NCI-H2029 treated with DMSO at 0.1 percent for 48 hours (cell line): ENCODE results near the gene GOLGA6L10.
"Not testable (repeated sequence)": the region's sequence is repeated elsewhere in the genome, so short reads cannot be mapped to it uniquely, and the experiment has no call there.

Source experiments
- DNase-seq: peaks from one replicate; lab custom pipeline; 2025; lab: John Stamatoyannopoulos, UW

GOLGA6L10 gene

DNA sequence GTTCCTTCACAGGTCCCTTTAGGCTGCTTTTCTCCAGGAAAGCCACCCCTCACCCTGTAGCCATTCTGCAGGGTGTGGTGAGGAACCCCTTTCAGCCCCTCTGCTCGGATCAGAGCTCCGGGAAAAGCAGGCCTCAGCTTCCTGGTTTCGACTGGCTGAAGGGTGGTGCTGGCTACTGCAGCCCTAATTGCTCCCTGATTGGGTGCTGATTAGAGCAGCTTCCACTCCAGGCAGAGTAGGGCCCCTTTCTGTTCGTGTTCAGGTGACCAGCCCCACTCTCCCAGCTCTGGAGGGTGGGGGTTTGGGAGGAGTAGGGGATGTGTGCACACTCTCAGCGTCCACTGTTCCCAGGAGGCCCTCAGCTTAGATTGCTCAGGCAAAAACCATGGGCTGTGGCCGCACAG lies 49.8 kb downstream of the GOLGA6L10 start:
- not testable (repeated sequence) for DNase-seq

DNA sequence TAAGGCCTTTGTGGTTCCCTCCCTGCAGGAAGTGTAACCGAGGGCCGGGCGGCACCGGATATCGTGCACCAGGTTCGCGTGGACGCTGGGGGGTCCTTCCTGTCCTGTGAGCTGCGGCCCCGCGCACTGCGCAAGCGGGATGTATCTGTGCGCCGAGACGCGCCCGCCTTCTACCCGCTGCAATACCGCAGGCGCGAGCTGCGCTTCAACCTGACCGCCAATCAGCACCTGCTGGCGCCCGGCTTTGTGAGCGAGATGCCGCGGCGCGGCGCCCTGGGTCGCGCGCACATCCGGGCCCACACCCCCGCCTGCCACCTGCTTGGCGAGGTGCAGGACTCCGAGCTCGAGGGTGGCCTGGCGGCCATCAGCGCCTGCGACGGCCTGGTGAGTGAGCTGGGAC lies 50.8 kb downstream of the GOLGA6L10 start:
- no peak for DNase-seq

DNA sequence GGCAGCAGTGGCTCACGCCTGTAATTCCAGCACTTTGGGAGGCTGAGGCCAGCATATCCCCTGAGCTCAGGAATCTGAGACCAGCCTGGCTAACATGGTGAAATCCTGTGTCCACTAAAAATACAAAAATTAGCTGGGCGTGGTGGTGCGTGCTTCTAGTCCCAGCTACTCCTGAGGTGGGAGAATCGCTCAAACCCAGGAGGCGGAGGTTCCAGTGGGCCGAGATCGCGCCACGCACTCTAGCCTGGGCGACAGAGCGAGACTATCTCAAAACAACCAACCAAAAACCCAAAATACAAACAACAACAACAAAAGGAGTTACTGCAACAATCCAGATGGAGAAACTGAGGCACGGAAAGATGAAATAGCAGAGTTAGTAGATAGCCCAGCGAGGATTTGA lies 51.2 kb downstream of the GOLGA6L10 start:
- DNase-seq = no peak

DNA sequence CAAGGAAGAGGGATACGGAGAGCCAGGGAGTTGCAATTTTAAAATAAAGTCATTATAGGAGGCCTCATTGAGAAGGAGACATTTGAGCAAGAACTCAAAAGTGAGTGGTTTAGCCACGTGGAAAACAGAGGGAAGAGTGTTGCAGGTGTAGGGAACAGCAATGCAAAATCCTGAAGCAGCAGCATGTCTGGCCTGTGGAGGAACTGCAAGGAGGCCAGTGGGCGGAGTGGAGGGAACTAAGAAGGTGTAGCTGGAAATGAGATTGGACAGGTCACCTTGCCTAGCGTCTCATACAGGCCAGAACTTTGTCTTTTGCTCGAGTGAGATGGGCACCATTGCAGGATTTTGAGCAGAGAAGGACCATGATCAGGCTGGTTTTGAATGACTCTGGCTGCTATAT lies 51.7 kb downstream of the GOLGA6L10 start:
- no peak for DNase-seq

DNA sequence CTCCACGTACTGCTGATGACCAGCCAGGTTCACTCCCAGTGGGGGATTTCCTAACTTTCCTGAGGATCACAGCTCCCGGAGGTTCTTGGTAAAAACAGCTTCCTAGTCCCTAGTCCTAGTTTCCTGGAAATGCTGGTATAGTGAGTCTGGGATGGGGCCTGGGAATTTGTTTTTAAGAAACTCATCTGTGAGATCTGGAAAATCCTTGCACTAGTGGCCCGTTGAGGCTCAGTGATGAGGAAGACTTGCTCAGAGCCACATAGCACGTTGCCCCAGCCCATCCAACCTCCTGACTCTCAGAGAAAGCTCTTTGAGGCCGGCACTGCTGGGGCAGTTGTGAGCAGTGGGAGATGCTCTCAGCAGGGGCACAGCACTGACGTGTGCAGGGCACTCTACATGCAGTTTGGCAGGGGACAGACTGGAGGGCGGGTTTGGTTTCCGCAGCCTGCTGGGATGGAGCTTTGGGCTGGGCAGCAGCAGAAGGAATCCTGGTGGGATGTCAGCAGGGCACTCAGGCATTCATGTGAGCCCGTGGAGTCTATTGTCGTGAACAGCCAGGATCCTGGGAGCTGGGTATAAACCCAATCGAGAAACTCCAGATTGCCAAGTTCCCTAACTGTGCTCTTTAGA lies 55.1 kb downstream of the GOLGA6L10 start:
- no peak for DNase-seq

DNA sequence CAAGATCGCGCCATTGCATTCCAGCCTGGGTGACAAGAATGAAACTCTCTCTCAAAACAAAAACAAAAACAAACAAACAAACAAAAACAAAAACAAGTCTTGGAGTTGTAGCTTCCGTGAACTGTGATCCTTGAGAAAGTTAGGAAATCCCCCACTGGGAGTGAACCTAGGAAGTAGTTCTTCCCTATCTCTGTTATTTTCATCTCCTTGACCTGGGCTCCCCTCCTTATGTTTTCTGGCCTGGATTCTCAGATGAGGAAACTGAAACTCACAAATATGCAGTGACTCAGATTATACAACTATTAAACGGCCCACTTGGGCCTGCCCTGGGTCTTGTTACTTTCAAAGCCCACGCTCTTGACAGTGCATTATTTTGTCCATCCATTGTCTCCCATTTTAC lies 57.0 kb downstream of the GOLGA6L10 start:
- DNase-seq = no peak
